H9 (cell line): ENCODE measurements around the gene MAML3. TPM values are rescaled to one million over a fixed set of nuclear protein-coding genes. Genes with fewer than 3 reads are reported as not detected.

Source experiments
- DNase-seq: peaks from one replicate; pipeline ENCODE4 v3.0.0-alpha.2; 2017
- H2AFZ ChIP-seq: one replicate; pipeline ENCODE4 v1.6.1; 2013; ENCODE audit warnings: mild to moderate bottlenecking, low read length, control low read depth, moderate library complexity
- H2AK5ac ChIP-seq: 2 replicates; pipeline ENCODE4 v1.6.1; 2013; ENCODE audit warnings: low read length, control low read depth, mixed read lengths; ENCODE audit not compliant: insufficient read length
- H2BK120ac ChIP-seq: one replicate; pipeline ENCODE4 v1.6.1; 2013; ENCODE audit warnings: low read depth, mild to moderate bottlenecking, low read length, control low read depth, inconsistent platforms; ENCODE audit not compliant: poor library complexity, severe bottlenecking
- H2BK12ac ChIP-seq: 2 replicates; pipeline ENCODE4 v1.6.1; 2013; ENCODE audit warnings: low read length, control low read depth, mixed read lengths, low read depth; ENCODE audit not compliant: insufficient read length
- H2BK15ac ChIP-seq: 2 replicates; pipeline ENCODE4 v1.6.1; 2013; ENCODE audit warnings: low read depth, low read length, control low read depth
- H2BK20ac ChIP-seq: one replicate; pipeline ENCODE4 v1.6.1; 2013; ENCODE audit warnings: low read depth, mild to moderate bottlenecking, low read length, control low read depth, inconsistent platforms; ENCODE audit not compliant: poor library complexity, severe bottlenecking
- H2BK5ac ChIP-seq: 2 replicates; pipeline ENCODE4 v1.6.1; 2013; ENCODE audit warnings: low read length, control low read depth, mixed read lengths; ENCODE audit not compliant: insufficient read length
- H3K14ac ChIP-seq: 2 replicates; pipeline ENCODE4 v1.6.1; 2013; ENCODE audit warnings: low read length, control low read depth; ENCODE audit not compliant: insufficient read depth
- H3K18ac ChIP-seq: 2 replicates; pipeline ENCODE4 v1.6.1; 2013; ENCODE audit warnings: low read depth, mild to moderate bottlenecking, mixed read lengths, low read length, control low read depth; ENCODE audit not compliant: insufficient read length
- H3K23ac ChIP-seq: 2 replicates; pipeline ENCODE4 v1.6.1; 2013; ENCODE audit warnings: low read length, control low read depth, mixed read lengths, low read depth; ENCODE audit not compliant: insufficient read length
- H3K23me2 ChIP-seq: 2 replicates; pipeline ENCODE4 v1.6.1; 2013; ENCODE audit warnings: low read depth, mild to moderate bottlenecking, mixed read lengths, low read length, control low read depth; ENCODE audit not compliant: insufficient read length, poor library complexity, severe bottlenecking
- H3K27ac ChIP-seq: 2 replicates; pipeline ENCODE4 v1.5.1; 2013; ENCODE audit warnings: low read length, control low read depth, mixed read lengths, low read depth; ENCODE audit not compliant: insufficient read length
- H3K27me3 ChIP-seq: 2 replicates; pipeline ENCODE4 v1.6.1; 2013; ENCODE audit warnings: low read length, control low read depth, inconsistent platforms; ENCODE audit not compliant: insufficient read depth
- H3K4ac ChIP-seq: 2 replicates; pipeline ENCODE4 v1.6.1; 2013; ENCODE audit warnings: low read depth, mild to moderate bottlenecking, control low read depth, inconsistent platforms, low read length, moderate library complexity
- H3K4me1 ChIP-seq: 2 replicates; pipeline ENCODE4 v1.6.1; 2013; ENCODE audit warnings: low read length, control low read depth, inconsistent platforms; ENCODE audit not compliant: insufficient read depth
- H3K4me2 ChIP-seq: 2 replicates; pipeline ENCODE4 v1.6.1; 2013; ENCODE audit warnings: low read length, control low read depth, mixed read lengths; ENCODE audit not compliant: insufficient read length, insufficient read depth
- H3K56ac ChIP-seq: 2 replicates; pipeline ENCODE4 v1.6.1; 2013; ENCODE audit warnings: low read depth, mild to moderate bottlenecking, mixed read lengths, low read length, control low read depth; ENCODE audit not compliant: insufficient read length
- H3K79me1 ChIP-seq: 2 replicates; pipeline ENCODE4 v1.6.1; 2013; ENCODE audit warnings: low read depth, mild to moderate bottlenecking, moderate library complexity, low read length, control low read depth, inconsistent platforms; ENCODE audit not compliant: insufficient read depth, poor library complexity, severe bottlenecking
- H3K79me2 ChIP-seq: 2 replicates; pipeline ENCODE4 v1.6.1; 2013; ENCODE audit warnings: low read length, control low read depth, inconsistent platforms; ENCODE audit not compliant: insufficient read depth
- H3K9ac ChIP-seq: 2 replicates; pipeline ENCODE4 v1.6.1; 2013; ENCODE audit warnings: low read length, control low read depth, mixed read lengths; ENCODE audit not compliant: insufficient read length; ENCODE audit errors: extremely low read depth
- H3K9me3 ChIP-seq: one replicate; pipeline ENCODE4 v1.6.1; 2013; ENCODE audit warnings: low read depth, low read length, inconsistent platforms; ENCODE audit not compliant: control insufficient read depth
- H3T11ph ChIP-seq: one replicate; pipeline ENCODE4 v1.6.1; 2013; ENCODE audit warnings: mild to moderate bottlenecking, low read length, control low read depth, inconsistent platforms
- H4K20me1 ChIP-seq: one replicate; pipeline ENCODE4 v1.6.1; 2013; ENCODE audit not compliant: control insufficient read depth, insufficient read length, insufficient read depth
- H4K5ac ChIP-seq: 2 replicates; pipeline ENCODE4 v1.6.1; 2013; ENCODE audit warnings: low read depth, mild to moderate bottlenecking, mixed read lengths, low read length, control low read depth; ENCODE audit not compliant: insufficient read length
- H4K8ac ChIP-seq: replicated peaks from 2 replicates; pipeline ENCODE4 v1.6.1; 2013; ENCODE audit warnings: low read length, control low read depth, mixed read lengths, low read depth; ENCODE audit not compliant: insufficient read length
- H4K91ac ChIP-seq: 2 replicates; pipeline ENCODE4 v1.6.1; 2013; ENCODE audit warnings: low read depth, mild to moderate bottlenecking, moderate library complexity, mixed read lengths, low read length, control low read depth; ENCODE audit not compliant: insufficient read length
- H3K27ac Mint-ChIP-seq, 3 experiments: 2 replicates in 2 of 3; 3 replicates in 1 of 3; pipeline ENCODE4 v1.8.0; 2020 to 2021; ENCODE audit warnings: mixed read lengths in 3 of 3, mild to moderate bottlenecking in 1 of 3, moderate library complexity in 1 of 3
- H3K27me3 Mint-ChIP-seq: 2 replicates; pipeline ENCODE4 v1.8.0; 2021; ENCODE audit warnings: low read depth, mild to moderate bottlenecking, moderate library complexity, mixed read lengths
- H3K36me3 Mint-ChIP-seq, 3 experiments: 2 replicates in 2 of 3; 3 replicates in 1 of 3; pipeline ENCODE4 v1.8.0; 2020 to 2021; ENCODE audit warnings: low read depth in 3 of 3, mixed read lengths in 3 of 3; ENCODE audit not compliant: insufficient read depth in 1 of 3
- H3K4me1 Mint-ChIP-seq, 2 experiments: 2 replicates each; pipeline ENCODE4 v1.8.0; 2020; ENCODE audit warnings: mixed read lengths in 2 of 2
- H3K4me3 Mint-ChIP-seq, 2 experiments: 2 replicates in 1 of 2; 3 replicates in 1 of 2; pipeline ENCODE4 v1.8.0; 2020 to 2021; ENCODE audit warnings: mild to moderate bottlenecking in 2 of 2, mixed read lengths in 2 of 2, moderate library complexity in 1 of 2
- H3K9me3 Mint-ChIP-seq, 2 experiments: 2 replicates in 1 of 2; 3 replicates in 1 of 2; pipeline ENCODE4 v1.8.0; 2020; ENCODE audit warnings: mild to moderate bottlenecking in 2 of 2, mixed read lengths in 2 of 2, moderate library complexity in 1 of 2
- CTCF ChIP-seq: fragments of 200-600 bp; sonication (generic); conservative IDR thresholded peaks from 3 replicates; pipeline ENCODE4 v1.8.0; 2021; ENCODE audit warnings: antibody characterized with exemption, mild to moderate bottlenecking
- WGBS: extraction: QIAGEN DNeasy Blood & Tissue Kit; methylation state at CpG from one replicate; pipeline ENCODE4 v1.1.7; 2013; ENCODE audit warnings: missing lambda C conversion rate, low lambda C conversion rate, mixed read lengths; ENCODE audit not compliant: insufficient read length; ENCODE audit errors: extremely low coverage; 5-methylcytosine and 5-hydroxymethylcytosine counted together
- total RNA-seq: library from RNA; stranded (reverse); gene quantifications from 2 replicates; pipeline ENCODE4 v1.2.1, GENCODE V29; 2021

MAML3 gene
- total RNA-seq, 1 experiment from 2014 or later: 3.9 TPM

- Histone ChIP-seq H3K4ac (no peak overlapping the region), H2BK15ac (no peak overlapping the region), H2AFZ (no peak overlapping the region), H3K79me1 (no peaks in the 10 kb centered on the region), H3T11ph (no peak overlapping the region), H4K91ac (no peak overlapping the region), H3K18ac (no peak overlapping the region), H3K23ac (no peak overlapping the region), H3K27me3 (no peaks in the 10 kb centered on the region), H3K23me2 (no peaks in the 10 kb centered on the region), H4K5ac (no peak overlapping the region), H3K27ac (no peak overlapping the region), H3K14ac (no peak overlapping the region; the same call in 1 of the 2 replicates), H3K9ac (no peak overlapping the region), H3K4me2 (no peak overlapping the region), H2BK12ac (no peak overlapping the region), H2BK20ac (no peak overlapping the region), H4K8ac (no peak overlapping the region), H3K9me3 (no peaks in the 10 kb centered on the region), H3K79me2 (no peaks in the 10 kb centered on the region), H4K20me1 (no peaks in the 10 kb centered on the region), H2BK5ac (no peak overlapping the region), H2AK5ac (no peak overlapping the region), H2BK120ac (no peak overlapping the region), H3K4me1 (peaks cover 14% of the 10 kb centered on the region; the same call in 1 of the 2 replicates), H3K56ac (no peak overlapping the region)
- DNase-seq: no peak
- Mint-ChIP-seq H3K9me3 (no peaks in the 10 kb centered on the region), H3K27ac (peak overlapping the region in 1 of 3 experiments; percentile 0; a peak in 2 of 7 replicates), H3K36me3 (no peaks in the 10 kb centered on the region), H3K27me3 (no peaks in the 10 kb centered on the region), H3K4me1 (peaks cover 57% of the 10 kb centered on the region in 2 experiments), H3K4me3 (no peak overlapping the region)
- TF ChIP-seq CTCF: no peak
- WGBS: no CpG with 5 or more reads among the region's 7 CpGs
These were observed 71.6 kb downstream of the MAML3 start for GRCh38 chr4:140082391-140082755.
